DMS 273 (cell line): ENCODE measurements around the gene SLC8A1.
A peak's percentile ranks its signal among the peaks of the same experiment; 100 is the strongest.

Experiments
- DNase-seq: peaks from one replicate; lab custom pipeline; 2025; ENCODE audit not compliant: unreplicated experiment; lab: John Stamatoyannopoulos, UW

The SLC8A1 gene

DNA sequence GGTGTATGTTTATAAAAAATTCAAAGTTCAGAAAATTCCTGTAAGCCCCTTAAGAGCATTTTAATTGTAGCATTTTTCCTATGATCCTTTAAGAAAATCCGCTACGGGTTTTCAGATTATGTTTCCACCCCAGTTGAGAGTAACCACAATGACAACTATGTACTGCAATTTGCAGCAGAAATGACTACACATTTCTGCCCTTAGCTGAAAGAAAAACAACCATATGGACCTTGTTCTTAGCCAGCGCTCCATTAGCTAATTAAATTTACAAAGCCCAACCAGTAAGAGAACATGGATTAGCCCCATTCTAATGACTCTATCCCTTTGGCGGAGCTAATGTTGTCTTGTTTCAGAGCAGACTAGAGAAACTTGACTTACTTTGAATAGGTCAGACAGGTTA, 247.6 kb downstream of the SLC8A1 start:
- DNase-seq: peak; percentile 53

DNA sequence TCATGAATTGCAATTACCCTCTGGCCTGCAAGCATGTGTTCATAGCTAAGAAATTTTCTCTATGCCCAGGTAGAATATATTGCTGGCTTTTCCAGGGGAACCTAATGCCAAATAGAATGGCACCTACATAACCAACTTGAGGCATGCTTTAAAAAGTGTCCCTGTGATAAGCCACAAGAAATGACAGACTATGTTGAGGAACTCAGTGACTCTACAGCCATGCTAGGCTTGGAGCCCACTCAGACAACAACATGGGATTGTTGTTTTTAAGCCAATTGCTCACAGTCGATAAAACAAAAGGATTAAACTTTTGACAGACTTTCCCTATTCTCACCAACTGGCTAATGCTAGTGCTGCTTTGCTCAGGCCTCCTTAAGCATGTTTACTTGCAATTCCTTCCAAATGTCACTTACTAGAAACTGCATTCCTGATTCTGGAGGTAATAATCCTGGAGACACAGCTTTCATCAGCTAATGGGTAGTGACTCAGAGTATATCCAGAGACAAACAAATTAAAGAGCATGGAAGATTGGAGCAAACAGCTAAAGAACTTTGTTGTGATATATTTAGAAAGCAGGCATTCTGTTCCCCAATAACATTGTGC, 249.0 kb downstream of the SLC8A1 start:
- DNase-seq: no peak

DNA sequence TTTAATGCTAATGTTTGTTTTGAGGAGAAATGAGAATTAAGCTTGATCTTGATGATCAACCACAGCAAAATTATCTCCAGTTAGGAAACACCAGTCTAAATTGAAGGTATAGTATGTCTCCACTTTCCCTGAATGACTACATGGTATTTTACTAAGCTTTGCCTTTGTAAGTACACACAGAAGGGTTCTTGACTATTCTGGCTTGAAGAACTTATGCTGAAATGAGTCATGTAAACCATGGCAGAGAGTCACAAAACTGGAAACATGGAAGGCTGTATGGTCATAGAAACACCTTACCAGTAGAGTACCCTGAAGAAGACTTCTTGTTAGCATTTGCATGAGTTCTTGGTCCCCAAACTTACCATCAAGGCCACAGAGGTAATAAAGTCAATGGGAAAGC, 250.5 kb downstream of the SLC8A1 start:
- DNase-seq: no peak

DNA sequence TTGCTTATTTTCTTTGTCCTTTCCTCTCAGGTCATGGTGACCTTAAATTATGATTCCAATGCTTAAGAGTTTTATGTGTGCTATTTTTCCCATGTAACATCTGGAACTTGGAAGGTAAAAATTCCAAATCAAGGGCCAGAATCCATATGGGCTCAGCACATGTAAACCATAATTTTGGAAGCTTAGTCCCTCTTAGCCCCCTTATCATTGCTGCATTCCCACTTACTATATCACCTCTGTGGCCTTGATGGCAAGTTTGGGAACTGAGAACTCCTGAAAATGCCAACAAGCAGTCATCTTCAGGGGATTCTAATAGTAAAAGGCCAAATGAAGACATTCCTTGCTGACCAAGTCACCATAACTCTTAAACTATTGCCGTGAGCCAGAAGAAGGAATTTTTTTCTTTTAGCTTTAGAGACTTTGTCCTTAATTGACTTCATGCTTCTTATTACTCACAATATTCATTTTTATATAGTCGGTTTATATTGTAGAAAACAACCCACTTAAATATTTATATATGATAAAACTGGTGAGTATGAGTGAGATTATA, 251.4 kb downstream of the SLC8A1 start:
- DNase-seq: no peak

DNA sequence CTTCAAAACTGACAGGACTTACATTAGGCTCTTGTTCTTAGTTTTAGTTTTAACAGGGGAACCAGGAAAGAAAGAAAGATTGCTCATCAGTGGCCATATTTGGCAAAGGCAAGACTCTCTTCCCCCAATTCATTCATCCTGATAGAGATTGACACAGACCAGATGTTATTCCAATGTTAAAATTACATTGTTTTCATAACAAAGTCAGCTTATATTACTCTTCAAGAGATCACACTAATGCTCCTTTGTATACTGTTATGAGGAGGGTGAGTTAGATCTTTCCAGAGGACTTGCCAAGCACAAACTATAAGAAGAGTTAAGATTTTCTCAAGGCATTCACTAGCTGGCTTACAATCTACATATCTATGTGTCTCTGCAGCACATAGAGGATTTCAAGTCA, 252.1 kb downstream of the SLC8A1 start:
- DNase-seq: no peak

DNA sequence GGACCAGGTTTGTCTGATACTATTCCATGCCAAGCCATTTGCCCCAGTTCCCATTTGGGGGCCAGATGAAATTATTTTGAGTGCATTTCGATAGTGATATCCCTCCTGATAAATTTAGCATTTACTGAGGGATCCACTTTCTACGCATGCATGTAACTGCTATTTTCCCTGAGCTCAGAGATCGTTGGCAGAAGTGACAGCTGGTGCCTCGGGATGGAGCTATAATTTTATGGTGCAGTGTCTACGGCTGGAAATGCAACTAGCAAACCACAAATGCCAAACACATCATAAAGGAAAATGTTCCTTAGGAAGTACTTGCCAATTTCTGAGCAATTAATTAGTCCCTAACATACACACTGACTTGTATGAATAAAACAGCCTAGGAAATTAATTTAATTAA, 254.8 kb downstream of the SLC8A1 start:
- peak; percentile 66 for DNase-seq

DNA sequence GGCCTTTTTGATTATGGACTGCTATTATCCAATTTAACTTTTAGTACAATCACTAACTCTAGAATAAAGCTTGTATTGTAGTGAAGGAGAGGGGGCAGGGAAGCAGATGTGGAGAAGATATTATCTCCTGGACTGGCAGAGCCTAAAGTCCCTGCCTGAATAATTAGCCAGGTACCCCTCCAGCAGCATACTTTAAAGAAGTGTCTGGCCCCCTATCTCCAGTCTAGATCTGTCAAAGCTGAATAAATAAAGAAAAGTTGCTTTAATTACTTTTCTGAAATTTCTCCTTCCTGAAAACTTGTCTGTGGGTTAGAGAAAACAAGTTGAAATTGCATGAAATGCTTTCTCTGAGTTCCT, 258.2 kb downstream of the SLC8A1 start:
- peak; percentile 33 for DNase-seq

DNA sequence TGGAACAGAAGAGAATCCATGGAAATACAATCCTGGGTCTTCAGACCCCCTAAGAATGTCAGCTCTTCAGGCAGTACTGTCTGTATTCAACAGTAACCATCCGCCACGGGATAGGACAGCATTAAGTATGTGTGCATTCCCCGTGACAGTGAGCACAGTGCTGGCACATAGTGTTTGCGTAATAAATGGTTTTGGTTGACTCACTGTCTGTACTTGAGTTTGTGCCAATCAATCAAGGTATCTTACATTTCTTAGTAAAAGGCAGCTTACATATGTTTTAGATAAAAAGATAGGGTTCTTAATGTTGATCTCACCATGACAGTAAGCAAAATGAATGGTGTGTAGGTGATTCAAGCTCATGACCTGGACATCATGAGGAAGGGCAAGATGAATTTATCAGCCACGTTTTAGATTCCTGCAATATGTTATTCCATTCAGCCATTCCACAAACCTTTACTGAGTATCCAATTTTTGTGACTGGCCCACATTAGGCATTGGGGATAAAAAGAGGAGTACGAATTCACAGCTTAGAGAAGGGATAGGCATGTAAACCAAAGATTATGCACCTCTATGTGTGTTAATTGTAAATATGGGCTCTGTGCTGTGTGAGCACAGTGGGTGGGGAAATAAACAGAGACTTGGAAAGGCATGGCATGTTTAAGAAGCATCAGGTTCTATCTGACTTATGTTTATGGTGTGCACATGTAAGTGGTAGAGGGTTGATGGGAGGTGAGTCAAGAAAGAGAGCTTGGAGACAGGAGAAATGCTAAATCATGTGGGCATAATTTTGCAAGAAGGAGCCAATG, 258.8 kb downstream of the SLC8A1 start:
- DNase-seq: peak; percentile 33

DNA sequence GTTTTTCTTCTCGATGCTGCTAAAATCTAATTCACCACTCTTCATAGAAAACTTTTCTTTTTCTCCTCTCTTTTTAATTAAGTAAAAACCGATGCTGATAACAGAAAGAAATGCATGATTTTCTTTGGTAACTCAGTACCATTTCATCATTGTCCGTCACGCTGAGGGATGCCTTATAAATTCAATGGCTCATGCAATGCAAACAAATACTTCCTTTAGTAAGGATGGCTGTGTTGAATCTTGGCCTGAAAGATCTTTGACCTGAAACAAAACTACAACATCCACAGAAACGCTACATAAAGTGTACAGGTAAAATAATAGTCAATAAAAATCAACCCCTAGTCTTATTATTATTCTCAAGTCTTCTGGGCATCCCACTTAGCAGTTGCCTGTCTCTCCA, 261.4 kb downstream of the SLC8A1 start:
- no peak for DNase-seq

DNA sequence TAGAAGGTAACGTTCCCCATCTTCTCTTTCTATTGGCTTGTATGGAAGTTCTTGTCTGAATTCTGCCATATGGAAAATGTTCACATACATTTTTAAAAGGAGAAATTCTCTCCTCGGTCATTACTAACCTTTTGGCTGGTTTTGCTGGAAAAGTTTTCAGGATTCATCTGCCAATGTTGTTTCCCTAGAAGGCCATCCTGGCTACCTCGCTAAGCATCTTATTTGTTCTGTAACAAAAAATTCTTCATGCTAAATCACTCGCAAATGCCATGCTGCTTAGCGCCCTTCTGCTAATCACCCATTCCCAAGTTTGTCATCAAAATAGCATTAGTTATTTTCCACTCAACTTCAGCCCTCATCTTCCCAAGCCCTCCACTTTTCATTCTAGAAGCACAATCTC, 262.0 kb downstream of the SLC8A1 start:
- DNase-seq: no peak

DNA sequence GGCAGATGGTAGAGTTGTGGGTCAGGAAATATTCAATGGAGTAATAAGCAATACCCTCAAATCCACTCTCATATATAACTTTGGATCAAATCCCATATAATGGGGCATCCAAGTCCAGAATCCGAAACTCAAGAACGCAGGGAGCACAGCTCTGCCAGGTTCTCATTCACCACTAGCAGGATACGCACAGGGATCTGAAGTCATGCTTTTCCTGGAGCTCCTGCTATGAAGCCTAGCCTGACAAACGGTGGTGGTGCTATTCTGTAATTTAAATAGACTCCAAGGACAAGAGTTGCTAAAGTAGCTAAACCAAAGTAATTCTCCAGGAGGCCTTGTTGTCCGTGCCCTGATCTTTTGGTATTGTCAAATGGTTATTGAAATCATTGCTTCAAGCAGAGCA, 264.8 kb downstream of the SLC8A1 start:
- DNase-seq: no peak

DNA sequence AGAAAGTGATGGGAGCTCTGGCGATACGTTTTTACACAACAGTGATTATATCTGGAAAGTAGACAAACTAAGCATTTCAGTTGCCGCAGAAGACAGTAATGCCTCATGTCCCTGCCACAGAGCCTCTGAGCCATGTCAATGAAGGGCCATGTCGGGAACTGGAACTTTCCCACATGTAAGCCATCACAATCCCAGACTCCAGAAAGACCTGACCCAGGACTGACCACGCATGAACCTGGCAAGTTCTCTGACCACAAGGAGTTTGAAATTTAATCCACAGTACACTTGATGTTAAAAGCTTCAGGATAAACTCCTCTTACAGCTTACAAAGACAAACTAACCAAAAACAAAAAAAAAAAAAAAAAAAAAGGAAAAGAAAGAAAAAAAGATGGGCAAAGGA, 267.3 kb downstream of the SLC8A1 start:
- no peak for DNase-seq

DNA sequence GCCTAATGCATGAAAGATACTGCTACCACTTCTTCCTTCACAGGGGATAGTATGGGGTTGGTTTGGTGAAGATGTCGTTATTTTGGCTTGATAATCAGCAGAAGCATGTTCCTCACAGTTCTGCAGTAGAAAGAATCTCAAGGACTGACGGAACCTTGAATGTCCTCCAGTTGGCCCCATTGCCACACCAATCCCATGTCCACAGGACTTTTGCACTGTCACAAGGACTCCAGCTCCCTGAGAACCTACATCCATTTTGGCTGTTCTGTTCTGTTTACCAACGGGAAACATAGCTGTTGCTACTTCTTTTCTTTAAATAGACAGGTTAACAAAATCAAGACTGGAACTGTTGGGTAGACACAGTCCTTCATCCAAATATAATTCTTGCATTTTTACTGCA, 270.0 kb downstream of the SLC8A1 start:
- no peak for DNase-seq

DNA sequence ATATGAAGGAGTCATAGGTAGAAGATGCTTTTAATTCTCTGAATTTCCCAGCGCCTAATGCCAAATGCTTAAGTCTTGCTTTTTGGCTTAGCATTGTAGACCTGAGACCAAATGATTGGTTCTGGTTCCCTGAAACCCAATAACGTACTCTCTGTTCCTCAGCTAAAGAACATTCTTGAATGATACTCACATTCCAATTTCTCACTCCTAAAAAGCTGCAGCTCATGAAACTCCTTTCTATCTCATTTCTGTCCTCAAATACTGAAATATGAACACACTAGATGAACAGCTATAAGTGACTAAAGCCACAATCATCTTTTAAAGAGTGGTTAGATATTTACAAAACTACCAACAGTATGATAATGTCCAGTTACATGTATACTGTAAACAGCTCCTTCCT, 272.1 kb downstream of the SLC8A1 start:
- no peak for DNase-seq

DNA sequence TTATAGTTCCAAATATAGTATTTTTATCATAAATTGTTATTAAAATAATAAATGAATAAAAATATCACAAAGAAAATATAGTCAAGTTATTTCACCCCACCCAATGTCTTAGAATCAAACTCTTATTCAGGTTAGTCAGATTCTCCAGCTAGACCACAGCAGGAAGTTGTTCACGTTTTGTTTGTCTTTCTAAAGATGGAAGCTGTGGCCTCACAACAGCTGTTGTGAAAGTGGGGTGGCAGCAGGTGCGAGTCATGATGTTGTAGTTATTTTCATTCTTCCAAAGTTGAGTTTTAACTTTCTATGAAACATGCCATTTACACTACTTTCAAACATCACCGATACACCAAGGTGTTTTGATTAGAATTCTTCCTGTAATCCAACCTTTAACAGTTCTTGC, 272.9 kb downstream of the SLC8A1 start:
- no peak for DNase-seq

DNA sequence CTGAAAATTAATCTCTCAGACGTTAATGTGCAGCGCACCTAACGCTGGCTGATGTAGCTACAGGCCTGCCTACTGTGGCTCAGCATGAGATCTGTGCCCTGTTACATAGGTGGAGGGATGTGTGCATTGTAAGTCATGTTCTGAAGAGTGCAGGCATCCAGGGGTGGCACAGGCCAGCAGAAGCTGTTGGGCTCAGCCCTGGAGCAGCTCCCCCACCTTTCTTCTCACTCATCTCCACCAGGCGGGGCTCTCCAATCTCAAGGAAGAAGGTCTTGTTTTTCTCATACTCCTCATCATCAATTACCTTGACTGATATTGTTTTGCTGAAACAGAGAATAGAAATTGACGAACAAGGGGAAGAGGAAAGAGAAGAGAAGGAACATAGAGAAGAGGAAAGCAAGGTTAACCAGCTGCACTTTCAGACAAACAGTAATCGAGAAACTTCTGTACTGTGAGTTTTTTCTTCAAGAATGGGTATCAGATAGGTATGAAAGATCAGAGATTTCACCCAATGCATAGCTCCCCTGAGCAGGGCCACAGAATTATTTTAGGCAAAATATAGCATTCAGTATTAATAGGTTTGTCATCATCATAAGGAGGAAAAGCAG, 273.6 kb downstream of the SLC8A1 start:
- DNase-seq: no peak

DNA sequence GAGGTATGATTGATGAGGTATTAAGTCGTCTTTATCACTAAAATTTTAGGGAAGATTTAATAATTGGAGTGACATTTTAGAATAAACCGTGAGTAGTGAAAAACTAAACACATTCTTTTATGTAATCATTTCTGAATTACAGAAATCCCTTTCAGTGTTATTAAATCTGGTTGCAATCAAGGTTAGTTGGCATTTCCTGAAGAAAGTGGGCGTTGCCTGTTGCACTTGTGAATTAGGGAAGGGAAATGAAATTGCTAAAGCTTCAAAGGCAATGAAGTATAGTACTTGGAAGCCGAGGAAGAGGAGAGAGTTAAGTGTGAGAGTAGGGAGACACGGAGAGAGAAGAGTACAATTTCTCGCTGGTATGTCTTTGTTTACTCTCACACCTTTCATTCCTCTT, 274.5 kb downstream of the SLC8A1 start:
- DNase-seq: no peak

DNA sequence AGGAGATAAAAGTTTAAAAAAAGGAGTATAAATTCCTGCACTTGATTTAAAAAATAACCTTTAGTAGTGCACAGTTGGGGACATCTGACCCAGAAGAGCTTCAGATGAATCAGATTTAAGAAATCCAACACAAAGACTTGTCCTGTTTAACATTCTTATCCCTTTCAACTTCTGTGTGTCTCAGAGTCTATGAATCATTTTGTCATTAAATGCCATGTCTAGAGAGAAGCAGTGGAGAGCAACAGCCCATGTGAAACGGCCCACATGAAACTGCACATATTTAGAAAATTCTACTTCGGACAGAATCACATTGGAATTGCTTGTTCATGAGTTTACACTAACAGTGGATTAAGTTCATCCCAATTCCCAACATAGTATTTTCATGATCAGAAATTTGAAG, 278.6 kb downstream of the SLC8A1 start:
- no peak for DNase-seq

DNA sequence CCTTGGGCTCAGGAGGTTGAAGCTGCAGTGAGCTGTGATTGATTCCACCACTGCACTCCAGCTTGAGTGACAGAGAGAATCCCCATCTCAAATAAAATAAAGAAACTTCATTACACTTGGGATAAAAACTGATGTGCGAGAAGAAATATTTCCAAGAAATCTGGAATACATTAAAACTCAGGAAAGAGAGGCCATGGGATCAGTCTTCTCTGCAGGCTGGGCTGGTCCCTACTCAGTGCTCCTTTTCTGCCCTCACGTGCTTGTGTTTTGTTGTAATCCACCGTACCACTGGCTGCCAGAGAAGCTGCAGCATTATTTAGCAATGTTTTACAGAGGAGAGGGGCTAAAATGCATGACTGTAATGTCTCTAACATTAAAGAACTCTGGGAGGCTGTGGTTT, 282.0 kb downstream of the SLC8A1 start:
- DNase-seq: no peak

DNA sequence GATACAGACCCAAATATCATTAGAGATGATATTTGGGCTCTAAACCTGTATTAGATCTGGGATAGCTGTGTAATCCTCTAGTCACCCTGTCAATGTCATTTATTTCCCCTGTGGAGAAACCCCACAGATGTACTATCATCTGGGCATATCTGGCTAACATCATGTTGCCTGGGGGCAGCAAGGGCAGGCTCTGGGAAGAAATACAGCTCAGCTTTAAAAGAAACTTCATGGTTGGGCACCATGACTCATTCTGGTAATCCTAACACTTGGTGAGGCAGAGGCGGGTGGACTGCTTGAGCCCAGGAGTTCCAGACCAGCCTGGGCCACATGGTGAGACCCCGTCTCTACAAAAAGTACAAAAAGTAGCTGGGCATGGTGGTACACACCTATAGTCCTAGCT, 282.5 kb downstream of the SLC8A1 start:
- DNase-seq: no peak

DNA sequence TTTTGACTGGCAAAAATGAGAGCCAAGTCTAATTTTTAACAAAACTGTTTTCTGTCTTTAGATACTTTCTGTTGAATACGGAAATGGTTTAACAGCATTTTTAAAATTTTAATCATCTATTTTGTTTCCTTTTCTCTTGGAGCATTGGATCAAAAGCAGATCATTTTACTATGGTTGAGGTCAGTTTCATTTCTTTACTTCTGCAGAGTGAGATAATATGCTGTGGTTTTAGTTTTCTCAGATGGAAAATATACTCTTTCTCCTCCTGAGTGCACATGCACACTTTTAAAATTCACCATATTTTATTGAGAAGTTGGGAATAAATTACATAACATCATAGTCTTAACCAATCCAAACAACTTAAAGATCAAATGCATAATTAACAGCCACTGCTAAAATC, 283.3 kb downstream of the SLC8A1 start:
- DNase-seq: no peak

DNA sequence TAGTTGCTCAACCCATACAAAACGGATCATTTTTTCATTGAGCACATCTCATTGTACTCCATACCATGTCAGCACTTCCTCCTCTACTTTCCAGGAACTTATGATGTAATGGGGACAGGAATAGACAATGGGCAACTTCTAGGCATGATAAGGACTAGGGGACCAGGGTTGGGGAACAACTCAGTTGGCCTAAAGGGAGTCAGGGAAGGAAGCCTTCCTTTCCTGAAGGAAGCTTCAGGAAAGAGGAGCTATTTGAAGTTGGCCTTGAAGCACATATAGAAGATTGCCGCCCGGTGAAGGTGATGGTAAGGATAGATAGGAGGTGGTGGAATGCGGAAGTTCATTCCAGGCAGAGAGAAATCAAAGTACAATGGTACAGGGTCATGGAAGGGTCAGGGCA, 283.9 kb downstream of the SLC8A1 start:
- DNase-seq: no peak
